ENCODE results near the gene ESPN.
A peak's percentile ranks its signal among the peaks of the same experiment; 100 is the strongest.
"Not testable (repeated sequence)": the region's sequence is repeated elsewhere in the genome, so short reads cannot be mapped to it uniquely, and the experiment has no call there.

Gene ESPN

GRCh38 chr1:6429660-6430411 lies 5.3 kb downstream of the ESPN start:
- DNase-seq: not testable (repeated sequence)

GRCh38 chr1:6431645-6432579 lies 7.3 kb downstream of the ESPN start:
- not testable (repeated sequence) for DNase-seq

GRCh38 chr1:6434186-6434585 lies 9.6 kb downstream of the ESPN start:
- DNase-seq: peak; percentile 8

- DNase-seq: peak; percentile 36
Observed at GRCh38 chr1:6435129-6435528, 10.6 kb downstream of the ESPN start.

- DNase-seq: no peak
Observed at GRCh38 chr1:6435547-6435946, 11.0 kb downstream of the ESPN start.

GRCh38 chr1:6436277-6436676 lies 11.7 kb downstream of the ESPN start:
- DNase-seq: not testable (repeated sequence)

GRCh38 chr1:6437012-6437700 lies 12.6 kb downstream of the ESPN start:
- peak; percentile 69 for DNase-seq

GRCh38 chr1:6438047-6438525 lies 13.5 kb downstream of the ESPN start:
- DNase-seq: peak; percentile 68

- peak; percentile 77 for DNase-seq
Observed at GRCh38 chr1:6440198-6441126, 15.9 kb downstream of the ESPN start.

- DNase-seq: no peak
Observed at GRCh38 chr1:6441586-6441985, 17.0 kb downstream of the ESPN start.

- peak; percentile 66 for DNase-seq
Observed at GRCh38 chr1:6443339-6444115, 19.0 kb downstream of the ESPN start.

GRCh38 chr1:6444377-6444776 lies 19.8 kb downstream of the ESPN start:
- DNase-seq: no peak

- DNase-seq: no peak
Observed at GRCh38 chr1:6445062-6445763, 20.6 kb downstream of the ESPN start.

- DNase-seq: not testable (repeated sequence)
Observed at GRCh38 chr1:6445929-6446328, 21.4 kb downstream of the ESPN start.

GRCh38 chr1:6446665-6447015 lies 22.1 kb downstream of the ESPN start:
- no peak for DNase-seq

- peak; percentile 60 for DNase-seq
Observed at GRCh38 chr1:6447016-6447817, 22.6 kb downstream of the ESPN start.

- peak; percentile 84 for DNase-seq
Observed at GRCh38 chr1:6447818-6448748, 23.5 kb downstream of the ESPN start.
